HG03108 (cell line): ENCODE results near the gene CCDC51.

ENCODE experiments used
- ATAC-seq: cut with Tn5 transposase; IDR thresholded peaks from one replicate; pipeline ENCODE4 v1.9.1; 2021; ENCODE audit warnings: moderate library complexity; ENCODE audit not compliant: unreplicated experiment

Gene CCDC51

GRCh38 chr3:48387634-48388033, 52.3 kb downstream of the CCDC51 start:
- no peak for ATAC-seq
